Measurements from ENCODE around the gene NOS1AP. TPM values are rescaled to one million over a fixed set of nuclear protein-coding genes. Genes with fewer than 3 reads are reported as not detected.

NOS1AP gene
- total RNA-seq, 4 donors from 2014 or later: 1.9 to 5.4 (median 3.1) TPM

DNA sequence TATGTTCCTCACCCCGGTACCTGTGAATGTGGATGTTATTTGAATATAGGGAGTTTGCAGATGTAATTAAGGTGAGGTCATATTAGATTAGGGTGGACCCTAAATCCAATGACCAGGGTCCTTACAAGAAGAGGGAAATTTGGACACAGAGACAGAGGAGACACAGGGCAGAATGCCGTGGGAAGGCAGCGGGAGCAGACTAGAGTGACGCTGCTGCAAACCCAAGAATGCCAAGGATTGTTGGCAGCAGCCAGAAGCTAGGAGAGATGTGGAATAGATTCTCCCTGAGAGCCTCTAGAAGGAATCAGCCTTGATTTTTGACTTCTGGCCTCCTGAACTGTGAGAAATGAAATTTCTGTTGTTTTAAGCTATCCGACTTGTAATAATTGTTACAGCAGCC, 253.5 kb downstream of the NOS1AP start:
- ATAC-seq (ENCODE audit: low FRiP score) (no peak), DNase-seq (ENCODE audit: low spot score) (no peak)
- TF ChIP-seq, protein P1, sequence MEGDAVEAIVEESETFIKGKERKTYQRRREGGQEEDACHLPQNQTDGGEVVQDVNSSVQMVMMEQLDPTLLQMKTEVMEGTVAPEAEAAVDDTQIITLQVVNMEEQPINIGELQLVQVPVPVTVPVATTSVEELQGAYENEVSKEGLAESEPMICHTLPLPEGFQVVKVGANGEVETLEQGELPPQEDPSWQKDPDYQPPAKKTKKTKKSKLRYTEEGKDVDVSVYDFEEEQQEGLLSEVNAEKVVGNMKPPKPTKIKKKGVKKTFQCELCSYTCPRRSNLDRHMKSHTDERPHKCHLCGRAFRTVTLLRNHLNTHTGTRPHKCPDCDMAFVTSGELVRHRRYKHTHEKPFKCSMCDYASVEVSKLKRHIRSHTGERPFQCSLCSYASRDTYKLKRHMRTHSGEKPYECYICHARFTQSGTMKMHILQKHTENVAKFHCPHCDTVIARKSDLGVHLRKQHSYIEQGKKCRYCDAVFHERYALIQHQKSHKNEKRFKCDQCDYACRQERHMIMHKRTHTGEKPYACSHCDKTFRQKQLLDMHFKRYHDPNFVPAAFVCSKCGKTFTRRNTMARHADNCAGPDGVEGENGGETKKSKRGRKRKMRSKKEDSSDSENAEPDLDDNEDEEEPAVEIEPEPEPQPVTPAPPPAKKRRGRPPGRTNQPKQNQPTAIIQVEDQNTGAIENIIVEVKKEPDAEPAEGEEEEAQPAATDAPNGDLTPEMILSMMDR (IDR thresholded peaks at IDR 0.05): no peak

DNA sequence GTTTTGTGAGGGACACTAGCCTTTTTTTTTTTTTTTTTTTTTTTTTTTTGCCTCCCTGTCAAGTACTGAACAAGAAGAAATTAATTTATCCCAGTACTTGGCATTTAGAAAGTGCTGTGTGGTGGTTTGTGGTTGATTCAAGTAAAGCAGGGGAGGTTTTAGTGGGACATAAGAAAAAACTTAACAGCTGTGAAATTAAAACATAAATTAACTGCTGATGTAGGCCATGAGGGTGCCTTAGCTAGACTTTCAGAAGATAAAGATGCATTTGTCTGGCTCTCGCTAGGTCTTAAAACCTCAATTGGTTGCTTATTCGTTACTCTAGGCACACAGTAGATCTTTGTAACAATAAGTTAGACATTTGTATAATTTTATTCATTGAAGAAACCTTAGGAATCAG, 254.9 kb downstream of the NOS1AP start:
- ATAC-seq (ENCODE audit: low FRiP score): no peak
- DNase-seq (ENCODE audit: low spot score): no peak
- TF ChIP-seq, protein P1 (IDR thresholded peaks at IDR 0.05): no peak

DNA sequence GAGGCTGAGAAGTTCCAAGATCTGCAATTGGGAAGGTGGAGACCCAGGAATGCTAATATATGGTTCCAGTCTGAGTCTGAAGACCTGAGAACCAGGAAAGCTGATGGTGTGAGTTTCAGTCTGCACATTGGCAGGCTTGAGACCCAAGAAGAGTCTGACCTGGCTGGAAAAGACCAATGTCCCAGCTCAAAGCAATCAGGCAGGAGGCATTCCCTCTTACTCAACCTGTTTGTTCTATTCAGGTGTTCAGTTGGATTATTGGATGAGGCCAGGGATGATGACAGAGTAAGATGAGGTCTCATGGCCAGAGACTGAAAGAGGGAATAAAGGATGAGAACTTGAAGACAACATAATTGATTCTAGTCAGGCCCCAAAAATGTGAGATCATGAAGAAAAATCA, 257.1 kb downstream of the NOS1AP start:
- ATAC-seq (ENCODE audit: low FRiP score) (no peak), DNase-seq (ENCODE audit: low spot score) (no peak)
- TF ChIP-seq, protein P1 (IDR thresholded peaks at IDR 0.05): no peak

DNA sequence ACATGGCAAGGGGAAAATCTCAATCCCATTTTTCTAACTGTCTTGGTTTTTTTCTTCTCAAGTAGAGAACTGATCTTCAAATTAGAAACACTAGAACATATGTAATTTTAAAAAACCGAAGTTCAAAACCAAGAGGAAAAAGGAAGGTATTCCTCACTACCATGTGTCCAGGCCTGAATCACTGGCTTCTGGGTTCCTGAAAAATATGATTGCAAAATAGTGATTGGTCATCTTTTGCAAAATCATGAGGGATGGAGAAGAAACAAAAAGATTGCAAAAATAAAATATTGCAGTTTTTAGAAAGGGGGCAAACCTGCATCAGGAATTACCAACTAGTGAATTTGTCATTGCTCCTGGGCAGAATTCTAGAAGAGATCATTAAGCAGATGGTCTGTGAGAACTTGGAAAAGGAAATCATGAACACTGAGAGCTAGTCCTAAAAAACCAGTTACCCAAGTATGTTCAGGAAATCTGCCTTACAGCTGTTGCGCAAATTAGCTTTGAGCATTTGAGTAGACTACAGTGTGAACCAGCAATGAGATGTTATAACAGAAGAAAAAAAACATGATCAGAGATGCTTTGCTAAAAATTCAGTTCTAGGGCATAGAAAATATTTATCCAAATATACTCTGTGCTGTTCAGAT, 257.8 kb downstream of the NOS1AP start:
- no peak for DNase-seq (ENCODE audit: low spot score)
- TF ChIP-seq, protein P1 (IDR thresholded peaks at IDR 0.05): no peak
- peak; percentile 70 for ATAC-seq (ENCODE audit: low FRiP score)

DNA sequence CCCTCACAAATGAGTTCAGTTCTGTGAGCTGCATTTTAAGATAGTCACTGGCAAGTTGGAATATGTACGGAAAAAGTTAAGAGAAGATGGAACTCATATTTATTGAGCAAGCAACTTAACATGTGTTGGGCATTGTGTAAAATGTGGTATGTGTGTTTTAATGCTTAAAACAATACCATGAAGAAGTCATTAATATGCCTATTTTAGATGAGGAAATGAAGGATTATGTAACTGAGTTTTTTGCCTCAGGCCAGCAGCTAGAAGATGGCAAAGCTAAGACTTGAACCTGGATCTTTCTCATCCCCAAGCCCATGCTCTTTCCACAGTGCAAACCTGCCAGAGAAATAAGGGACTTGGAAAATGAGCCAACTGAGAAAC, 258.3 kb downstream of the NOS1AP start:
- peak; percentile 4 for ATAC-seq (ENCODE audit: low FRiP score)
- TF ChIP-seq, protein P1 (IDR thresholded peaks at IDR 0.05): no peak
- no peak for DNase-seq (ENCODE audit: low spot score)

DNA sequence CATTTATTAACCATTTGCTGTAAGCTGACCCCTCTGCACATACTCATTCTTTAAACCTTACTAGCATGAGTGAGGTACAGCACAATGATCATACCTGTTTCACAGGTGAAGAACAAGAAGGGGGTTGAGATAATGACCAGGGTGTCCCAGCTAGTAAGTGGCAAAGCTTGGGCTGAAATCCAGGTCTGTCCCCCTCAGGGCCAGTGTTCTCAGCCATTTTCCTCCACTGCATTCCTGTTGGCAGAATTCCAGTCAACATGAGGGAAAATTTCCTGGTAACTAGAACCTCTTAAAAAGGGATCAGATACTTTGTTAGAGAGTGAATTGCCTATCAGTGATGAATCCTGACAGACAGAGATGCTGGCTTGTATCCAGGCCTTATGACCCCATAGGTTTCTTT, 259.0 kb downstream of the NOS1AP start:
- TF ChIP-seq, protein P1 (IDR thresholded peaks at IDR 0.05): no peak
- DNase-seq (ENCODE audit: low spot score) (no peak), ATAC-seq (ENCODE audit: low FRiP score) (no peak)

DNA sequence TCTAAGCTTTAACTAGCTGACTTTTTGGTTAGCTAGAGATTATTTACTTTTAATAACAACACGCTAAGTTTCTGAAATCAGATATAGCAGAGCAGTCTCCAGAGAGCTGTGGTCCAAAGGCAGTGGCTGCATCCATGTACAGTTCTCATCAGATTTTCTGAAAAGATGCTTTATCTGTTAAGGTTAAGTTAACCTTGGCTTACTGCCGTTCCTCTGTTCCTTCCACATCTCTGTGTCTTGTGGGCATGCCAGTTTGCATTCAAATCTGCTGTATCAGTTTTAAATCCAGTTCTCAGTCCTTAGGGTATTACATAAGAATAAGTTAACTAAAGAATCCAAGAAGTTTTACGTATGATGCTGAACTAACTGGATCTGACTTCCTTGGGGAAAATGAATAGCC, 260.3 kb downstream of the NOS1AP start:
- TF ChIP-seq, protein P1 (IDR thresholded peaks at IDR 0.05): no peak
- DNase-seq (ENCODE audit: low spot score) (no peak), ATAC-seq (ENCODE audit: low FRiP score) (no peak)
